K562 (cell line): ENCODE results near the gene REXO2. TPM values are rescaled to one million over a fixed set of nuclear protein-coding genes. Genes with fewer than 3 reads are reported as not detected.

Experiments
- ATAC-seq: fragments of 200-7000 bp; cut with Tn5 transposase; 3 replicates; pipeline ENCODE4 v1.9.1; 2020; ENCODE audit warnings: moderate library complexity
- BruUV-seq: library from RNA; stranded (reverse); fragments of 400-500 nt; replicated peaks from 2 replicates; lab custom pipeline; 2021; lab: Mats Ljungman, UMichigan
- CTCF ChIA-PET: fragments of 300-600 bp; formaldehyde crosslinking; extraction: SDS; loops from one replicate; lab custom pipeline; 2021; ENCODE audit warnings: low intra/inter-chr PET ratio; lab: Yijun Ruan, JAX
- POLR2A ChIA-PET: fragments of 300-600, 350-650 bp; sonication (Branson Sonifier 250); formaldehyde crosslinking; extraction: SDS; loops from one replicate; lab custom pipeline; 2021; ENCODE audit warnings: antibody characterized with exemption, inconsistent platforms; lab: Yijun Ruan, JAX
- DNase-seq, 4 experiments: peaks; one replicate each; pipeline versions ENCODE4 v3.0.0 to v3.0.0-alpha.2; 2011 to 2018; ENCODE audit warnings: low spot score in 3 of 4, mixed read lengths in 3 of 4; ENCODE audit errors: extremely low read depth in 1 of 4
- FAIRE-seq: peaks from 2 replicates; lab custom pipeline; 2011; peaks lifted over from hg19 to GRCh38; lab: Jason Lieb, UNC
- H2AFZ ChIP-seq: 2 replicates; pipeline ENCODE4 v1.6.0; 2011; ENCODE audit warnings: low read depth, low read length, control low read depth, inconsistent platforms
- H3K27ac ChIP-seq: fragments of 200-600 bp; 3 replicates; pipeline ENCODE4 v1.8.0; 2011; ENCODE audit warnings: low read depth, mild to moderate bottlenecking, control low read depth, inconsistent platforms, low read length, moderate library complexity, mixed read lengths; ENCODE audit errors: extremely low read depth
- H3K27me3 ChIP-seq, 2 experiments: fragments of 300-600 bp in 1 of 2; 2 replicates in 1 of 2; 3 replicates in 1 of 2; pipeline versions ENCODE4 v1.6.0 to v1.8.0; 2011; ENCODE audit warnings: inconsistent platforms in 2 of 2, low read length in 2 of 2, mild to moderate bottlenecking in 1 of 2, mixed read lengths in 1 of 2, moderate library complexity in 1 of 2; ENCODE audit not compliant: control insufficient read depth in 2 of 2, insufficient read depth in 2 of 2
- H3K36me3 ChIP-seq: fragments of 300-600 bp; 3 replicates; pipeline ENCODE4 v1.8.0; 2011; ENCODE audit warnings: mild to moderate bottlenecking, low read length, inconsistent platforms; ENCODE audit not compliant: control insufficient read depth, insufficient read depth
- H3K4me1 ChIP-seq, 2 experiments: fragments of 200-600 bp in 1 of 2; replicated peaks in 1 of 2; 2 replicates in 1 of 2; 3 replicates in 1 of 2; pipeline versions ENCODE4 v1.5.1 to v1.8.0; 2011; ENCODE audit warnings: inconsistent platforms in 2 of 2, low read length in 2 of 2, mild to moderate bottlenecking in 1 of 2, mixed read lengths in 1 of 2, moderate library complexity in 1 of 2; ENCODE audit not compliant: control insufficient read depth in 2 of 2, insufficient read depth in 2 of 2
- H3K4me2 ChIP-seq: 2 replicates; pipeline ENCODE4 v1.6.1; 2011; ENCODE audit warnings: low read length, control low read depth, inconsistent platforms, mixed read lengths; ENCODE audit not compliant: insufficient read depth
- H3K4me3 ChIP-seq: fragments of 200-600 bp; sonication (generic), shearing (Covaris generic); 2 replicates; pipeline ENCODE4 v1.5.1; 2016; ENCODE audit warnings: control low read depth, inconsistent platforms
- H3K79me2 ChIP-seq: fragments of 200-600 bp; 3 replicates; pipeline ENCODE4 v1.8.0; 2011; ENCODE audit warnings: low read length, inconsistent platforms; ENCODE audit not compliant: control insufficient read depth, insufficient read depth
- H3K9ac ChIP-seq, 2 experiments: 2 replicates each; pipeline versions ENCODE4 v1.6.0 to v1.6.1; 2011; ENCODE audit warnings: low read depth in 2 of 2, low read length in 2 of 2, control low read depth in 1 of 2, inconsistent platforms in 1 of 2, mild to moderate bottlenecking in 1 of 2, mixed read lengths in 1 of 2; ENCODE audit not compliant: insufficient read depth in 1 of 2
- H3K9me1 ChIP-seq: one replicate; pipeline ENCODE4 v1.6.0; 2011; ENCODE audit warnings: inconsistent platforms, mild to moderate bottlenecking, low read length, moderate library complexity; ENCODE audit not compliant: control insufficient read depth, insufficient read depth
- H3K9me3 ChIP-seq: replicated peaks from 2 replicates; pipeline ENCODE4 v1.5.1; 2011; ENCODE audit warnings: low read depth, low read length, inconsistent platforms; ENCODE audit not compliant: control insufficient read depth, insufficient read depth
- H4K20me1 ChIP-seq: replicated peaks from 2 replicates; pipeline ENCODE4 v1.6.1; 2011; ENCODE audit warnings: low read length, inconsistent platforms, mixed read lengths; ENCODE audit not compliant: control insufficient read depth, insufficient read depth
- ATF7 ChIP-seq: fragments of 450-650 bp; IDR thresholded peaks from 2 replicates; pipeline ENCODE4 v1.7.1; 2014; ENCODE audit warnings: mild to moderate bottlenecking, moderate library complexity
- CBFB ChIP-seq: sonication (generic); formaldehyde crosslinking; IDR thresholded peaks from 2 replicates; pipeline ENCODE4 v1.4.0; 2020; ENCODE audit warnings: mild to moderate bottlenecking, missing genetic modification reagents
- CEBPG ChIP-seq, 3 experiments: fragments of 200-800 bp in 1 of 3; sonication (Bioruptor generic) in 1 of 3; sonication (generic) in 1 of 3; formaldehyde crosslinking in 1 of 3; IDR thresholded peaks in 2 of 3; conservative IDR thresholded peaks in 1 of 3; 2 replicates each; pipeline versions ENCODE4 v1.6.1 to v1.8.0; 2016 to 2022; ENCODE audit warnings: missing compliant biosample characterization in 2 of 3, missing genetic modification characterization in 2 of 3, mild to moderate bottlenecking in 1 of 3, missing genetic modification reagents in 1 of 3
- POLR3G ChIP-seq: IDR thresholded peaks from 2 replicates; pipeline ENCODE4 v1.6.1; 2011; ENCODE audit not compliant: insufficient read length, insufficient replicate concordance; ENCODE audit errors: extremely low read depth
- RBM39 ChIP-seq: fragments of 200-400 bp; formaldehyde crosslinking; optimal IDR thresholded peaks from 2 replicates; pipeline ENCODE3; 2018; ENCODE audit warnings: low read depth, low read length
- SPI1 ChIP-seq: IDR thresholded peaks from 2 replicates; pipeline ENCODE4 v1.6.1; 2011; ENCODE audit warnings: low read depth, low read length, control low read depth, borderline replicate concordance
- TCF7 ChIP-seq: sonication (generic); IDR thresholded peaks from 2 replicates; pipeline ENCODE4 v1.6.1; 2016; ENCODE audit warnings: antibody characterized with exemption, borderline replicate concordance
- THRAP3 ChIP-seq: fragments of 450-650 bp; IDR thresholded peaks from 2 replicates; pipeline ENCODE4 v1.6.1; 2016; ENCODE audit warnings: mild to moderate bottlenecking, inconsistent platforms, borderline replicate concordance
- TRIM24 ChIP-seq, 2 experiments: fragments of 450-650 bp; IDR thresholded peaks; 2 replicates each; pipeline ENCODE4 v1.6.1; 2016
- U2AF2 ChIP-seq: fragments of 200-400 bp; formaldehyde crosslinking; optimal IDR thresholded peaks from 2 replicates; pipeline ENCODE3; 2017; ENCODE audit warnings: low read depth, mild to moderate bottlenecking, low read length
- USF2 ChIP-seq: sonication (generic); formaldehyde crosslinking; IDR thresholded peaks from 2 replicates; pipeline ENCODE4 v1.5.0; 2020; ENCODE audit warnings: missing genetic modification reagents
- ZC3H11A ChIP-seq: IDR thresholded peaks from 2 replicates; pipeline ENCODE4 v1.6.1; 2012; ENCODE audit warnings: low read depth, low read length, improper control_type of control experiment
- ZNF133 ChIP-seq: fragments of 250-450 bp; sonication (Bioruptor Pico); IDR thresholded peaks from 2 replicates; pipeline ENCODE4 v1.4.0; 2020; ENCODE audit warnings: mild to moderate bottlenecking
- ZNF280A ChIP-seq: fragments of 450-650 bp; IDR thresholded peaks from 2 replicates; pipeline ENCODE4 v1.6.1; 2018; ENCODE audit warnings: mild to moderate bottlenecking, low read depth; ENCODE audit not compliant: partially characterized antibody
- ZNF444 ChIP-seq: fragments of 250-450 bp; sonication (Bioruptor Pico); IDR thresholded peaks from 2 replicates; pipeline ENCODE4 v1.4.0; 2020; ENCODE audit warnings: mild to moderate bottlenecking, moderate library complexity
- ZNF583 ChIP-seq: fragments of 250-450 bp; sonication (Bioruptor Pico); IDR thresholded peaks from 2 replicates; pipeline ENCODE4 v1.4.0; 2020
- ZNF584 ChIP-seq: fragments of 200-800 bp; sonication (Bioruptor generic); IDR thresholded peaks from 2 replicates; pipeline ENCODE4 v1.6.1; 2016; ENCODE audit warnings: low read depth, mild to moderate bottlenecking, missing genetic modification characterization, missing compliant biosample characterization
- ZNF589 ChIP-seq: fragments of 200-800 bp; sonication (Bioruptor generic); IDR thresholded peaks from 2 replicates; pipeline ENCODE4 v1.6.1; 2016; ENCODE audit warnings: low read depth, missing genetic modification characterization, missing compliant biosample characterization
- WGBS: fragments of 100-300 bp; shearing (Covaris generic); methylation state at CpG from one replicate; pipeline ENCODE4 v1.1.6; 2016; ENCODE audit warnings: low coverage, mixed read lengths; ENCODE audit not compliant: insufficient coverage; ENCODE audit errors: missing lambda C conversion rate; 5-methylcytosine and 5-hydroxymethylcytosine counted together
- in situ Hi-C: fragments of 300-500 bp; cut with MboI; formaldehyde crosslinking; loops from 4 replicates; pipeline ENCODE4 v1.15.0; 2018; ENCODE audit warnings: inconsistent platforms, mixed read lengths
- intact Hi-C: fragments of 100-400 bp; cut with micrococcal nuclease; formaldehyde crosslinking; loops from 2 replicates; pipeline ENCODE4 v1.14.2; 2022
- polyA plus RNA-seq, 8 experiments: library from polyadenylated mRNA; depleted of rRNA in 4 of 8; stranded (reverse) in 5 of 8; unstranded in 3 of 8; fragments of >200 nt; fragmentation: Nextera tagmentation in 2 of 8; fragmentation: Illumina TruSeq in 1 of 8; extraction: Ambion mirVana in 2 of 8; extraction: Trizol in 1 of 8; gene quantifications; 2 replicates each; pipeline versions ENCODE4 v1.2.1 to v1.2.3, GENCODE V29; 2011 to 2014; ENCODE audit warnings: inconsistent platforms in 1 of 8, missing spikeins in 1 of 8
- total RNA-seq, 7 experiments: library from RNA; depleted of rRNA in 6 of 7; stranded (reverse); fragments of >200 nt in 6 of 7; fragmentation: Illumina TruSeq in 2 of 7; extraction: Trizol in 2 of 7; gene quantifications; 2 replicates each; pipeline versions ENCODE4 v1.2.1 to v1.2.3, GENCODE V29; 2011 to 2021; ENCODE audit warnings: low replicate concordance in 1 of 7
- TF ChIP-seq, protein P1 (sequence below): fragments of 450-650 bp; formaldehyde crosslinking; IDR thresholded peaks from 2 replicates; pipeline ENCODE4 v1.4.0; 2020; ENCODE audit warnings: mild to moderate bottlenecking
- TF ChIP-seq, protein P2 (sequence below): fragments of 450-650 bp; formaldehyde crosslinking; IDR thresholded peaks from 2 replicates; pipeline ENCODE4 v1.4.0; 2022; ENCODE audit warnings: mild to moderate bottlenecking, moderate library complexity

REXO2 gene
- total and polyA plus RNA-seq, 9 of the 15 experiments (the other 6 are each of a cell fraction or from before 2014, with no cell fraction given): 143 to 370 (median 193) TPM

DNA sequence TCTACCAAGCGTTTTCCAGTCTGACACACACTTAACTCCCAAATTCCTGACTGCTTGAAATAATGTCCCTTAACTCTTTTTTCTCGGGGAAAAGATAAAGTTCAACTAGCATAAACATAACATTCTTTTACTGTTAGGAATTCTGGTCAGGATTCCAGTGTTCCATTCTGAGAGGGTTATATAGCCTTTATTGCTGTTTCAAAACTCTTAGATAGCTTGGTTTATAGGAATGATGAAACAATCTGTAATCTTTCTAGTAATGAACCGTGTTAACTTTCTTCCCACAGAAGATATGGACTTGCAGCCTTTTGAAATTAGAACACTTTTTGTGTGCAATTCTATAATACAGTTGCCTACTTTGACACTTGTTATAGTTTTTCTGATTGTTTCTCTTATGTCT is 8.6 kb downstream of the REXO2 start:
- Histone ChIP-seq H2AFZ (no peak overlapping the region), H3K36me3 (peaks cover 87% of the 10 kb centered on the region), H3K9ac (peak overlapping the region in 1 of 2 experiments; percentile 11; a peak in 1 of 4 replicates), H3K4me2 (no peak overlapping the region), H3K27ac (peak overlapping the region; percentile 49; the same call in 1 of the 3 replicates), H3K4me3 (no peak overlapping the region), H3K4me1 (peaks cover 0 to 17% of the 10 kb centered on the region in 2 experiments; a peak in 4 of 5 replicates), H3K79me2 (peaks cover 57% of the 10 kb centered on the region), H3K27me3 (no peaks in the 10 kb centered on the region), H3K9me3 (no peaks in the 10 kb centered on the region), H4K20me1 (no peaks in the 10 kb centered on the region), H3K9me1 (no peaks in the 10 kb centered on the region)
- BruUV-seq: no TSS peak
- peak; percentile 43; the same call in 2 of the 3 replicates for ATAC-seq
- in situ Hi-C loops (no loop called here), intact Hi-C loops (no loop called here)
- 50% methylated on average over 3 of the region's 3 CpGs for WGBS
- no peak for DNase-seq
- peak; percentile 6 for FAIRE-seq
- CTCF ChIA-PET: no interaction called here
- POLR2A ChIA-PET: interaction anchor here (1.0 to 1.2 kb wide), 2 partner anchors 9 to 18 kb away, joined by 3 to 4 read pairs; partner anchors contain the start of gene REXO2
- TF ChIP-seq THRAP3 (no peak), TRIM24 (IDR thresholded peaks at IDR 0.05) (peak; percentile 49 to 59; a peak in 2 of 4 replicates), SPI1 (no peak), ZNF133 (CRISPR knock-in tag) (no peak), USF2 (CRISPR knock-in tag) (no peak), ZNF280A (no peak), POLR3G (no peak), ZNF589 (CRISPR knock-in tag) (peak; percentile 46; the same call in 1 of the 2 replicates), CBFB (CRISPR knock-in tag) (no peak), TCF7 (no peak), ZNF444 (CRISPR knock-in tag) (no peak), RBM39 (no peak), ZC3H11A (no peak), CEBPG (CRISPR knock-in tag; IDR thresholded peaks at IDR 0.05) (no peak), CEBPG (tag; conservative IDR thresholded peaks at IDR 0.05 in 1 of 2, IDR thresholded peaks at IDR 0.05 in 1 of 2) (peak; percentile 67 to 95), ATF7 (0 out of 2 replicates have a peak, but pooled peaks have one; percentile 33), U2AF2 (no peak), ZNF583 (CRISPR knock-in tag) (no peak), ZNF584 (CRISPR knock-in tag) (0 out of 2 replicates have a peak, but pooled peaks have one; percentile 81)
- TF ChIP-seq, protein P1, sequence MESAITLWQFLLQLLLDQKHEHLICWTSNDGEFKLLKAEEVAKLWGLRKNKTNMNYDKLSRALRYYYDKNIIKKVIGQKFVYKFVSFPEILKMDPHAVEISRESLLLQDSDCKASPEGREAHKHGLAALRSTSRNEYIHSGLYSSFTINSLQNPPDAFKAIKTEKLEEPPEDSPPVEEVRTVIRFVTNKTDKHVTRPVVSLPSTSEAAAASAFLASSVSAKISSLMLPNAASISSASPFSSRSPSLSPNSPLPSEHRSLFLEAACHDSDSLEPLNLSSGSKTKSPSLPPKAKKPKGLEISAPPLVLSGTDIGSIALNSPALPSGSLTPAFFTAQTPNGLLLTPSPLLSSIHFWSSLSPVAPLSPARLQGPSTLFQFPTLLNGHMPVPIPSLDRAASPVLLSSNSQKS (CRISPR knock-in tag): no peak
- TF ChIP-seq, protein P2, sequence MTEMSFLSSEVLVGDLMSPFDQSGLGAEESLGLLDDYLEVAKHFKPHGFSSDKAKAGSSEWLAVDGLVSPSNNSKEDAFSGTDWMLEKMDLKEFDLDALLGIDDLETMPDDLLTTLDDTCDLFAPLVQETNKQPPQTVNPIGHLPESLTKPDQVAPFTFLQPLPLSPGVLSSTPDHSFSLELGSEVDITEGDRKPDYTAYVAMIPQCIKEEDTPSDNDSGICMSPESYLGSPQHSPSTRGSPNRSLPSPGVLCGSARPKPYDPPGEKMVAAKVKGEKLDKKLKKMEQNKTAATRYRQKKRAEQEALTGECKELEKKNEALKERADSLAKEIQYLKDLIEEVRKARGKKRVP: peak; percentile 85
